ENCODE results near the gene OXER1. TPM values are rescaled to one million over a fixed set of nuclear protein-coding genes. Genes with fewer than 3 reads are reported as not detected.

OXER1 gene
- total and polyA plus RNA-seq, 4 donors = 2.2 to 8.1 (median 6.7) TPM

- Histone ChIP-seq H3K36me3 (ENCODE audit: control insufficient read depth in 4 of 4, insufficient read depth in 3 of 4, low read depth in 1 of 4, low read length in 3 of 4) (peaks cover 0 to 1% (median 0%) of the 10 kb centered on the region in 4 donors), H3K9ac (ENCODE audit: low read depth in 1 of 2, low read length in 2 of 2) (no peak overlapping the region), H3K27me3 (ENCODE audit: control insufficient read depth in 4 of 4, insufficient read depth in 4 of 4, low read length in 3 of 4) (no peaks in the 10 kb centered on the region), H3K9me3 (ENCODE audit: control insufficient read depth in 4 of 4, low read length in 3 of 4) (no peaks in the 10 kb centered on the region), H3K4me1 (ENCODE audit: control insufficient read depth in 4 of 4, insufficient read depth in 4 of 4, low read length in 3 of 4) (no peaks in the 10 kb centered on the region), H3K4me3 (ENCODE audit: low read depth in 1 of 3, low read length in 3 of 3) (no peak overlapping the region), H3K27ac (ENCODE audit: low read depth in 1 of 2, low read length in 2 of 2) (no peak overlapping the region)
- WGBS = 97% methylated on average over 7 of the region's 7 CpGs
- DNase-seq (ENCODE audit: low spot score) = no peak
- TF ChIP-seq RAD21 (IDR thresholded peaks at IDR 0.05) (no peak), REST (IDR thresholded peaks at IDR 0.05) (no peak), CTCF (IDR thresholded peaks at IDR 0.05; ENCODE audit: low read depth, low read length, missing input control) (no peak), MAX (IDR thresholded peaks at IDR 0.05) (no peak), YY1 (IDR thresholded peaks at IDR 0.05) (no peak), HNF4G (IDR thresholded peaks at IDR 0.05) (no peak), GABPA (IDR thresholded peaks at IDR 0.05 in 1 of 2, conservative IDR thresholded peaks at IDR 0.05 in 1 of 2) (no peak), FOXA2 (IDR thresholded peaks at IDR 0.05) (no peak), RXRA (IDR thresholded peaks at IDR 0.05) (no peak), HNF4A (conservative IDR thresholded peaks at IDR 0.05) (no peak), FOXA1 (IDR thresholded peaks at IDR 0.05) (no peak), ATF3 (IDR thresholded peaks at IDR 0.05) (no peak), TAF1 (conservative IDR thresholded peaks at IDR 0.05) (no peak), SP1 (IDR thresholded peaks at IDR 0.05) (no peak), EGR1 (IDR thresholded peaks at IDR 0.05; ENCODE audit: low read depth in 2 of 2) (no peak), JUND (IDR thresholded peaks at IDR 0.05) (no peak), NR2F2 (IDR thresholded peaks at IDR 0.05) (no peak), ZBTB33 (IDR thresholded peaks at IDR 0.05) (no peak)
These were observed 49.2 kb downstream of the OXER1 start for GRCh38 chr2:42714686-42715085.

Measured in liver (tissue), 9 donors.